HepG2 (cell line): ENCODE results near the gene TMEM63C. TPM values are rescaled to one million over a fixed set of nuclear protein-coding genes. Genes with fewer than 3 reads are reported as not detected.

ENCODE experiments used
- ATAC-seq: fragments of 200-7000 bp; cut with Tn5 transposase; 3 replicates; pipeline ENCODE4 v1.9.1; 2020; ENCODE audit warnings: mild to moderate bottlenecking, moderate library complexity
- BruUV-seq: library from RNA; stranded (reverse); fragments of 400-500 nt; replicated peaks from 2 replicates; lab custom pipeline; 2021; lab: Mats Ljungman, UMichigan
- CTCF ChIA-PET: fragments of 300-600 bp; formaldehyde crosslinking; extraction: SDS; loops from one replicate; lab custom pipeline; 2021; ENCODE audit warnings: low total read pairs, inconsistent platforms, low intra/inter-chr PET ratio; lab: Yijun Ruan, JAX
- POLR2A ChIA-PET: fragments of 350-600 bp; sonication (Branson Sonifier 250); formaldehyde crosslinking; loops from one replicate; lab custom pipeline; 2020; ENCODE audit warnings: antibody characterized with exemption, inconsistent platforms; lab: Yijun Ruan, JAX
- DNase-seq: peaks from one replicate; pipeline ENCODE4 v3.0.0-alpha.2; 2015; ENCODE audit warnings: low spot score
- FAIRE-seq: peaks from 3 replicates; lab custom pipeline; 2011; peaks lifted over from hg19 to GRCh38; lab: Jason Lieb, UNC
- H2AFZ ChIP-seq: one replicate; pipeline ENCODE4 v1.6.1; 2011; ENCODE audit warnings: low read length, inconsistent platforms
- H3K27ac ChIP-seq: fragments of 300-600 bp; 3 replicates; pipeline ENCODE4 v1.8.0; 2011; ENCODE audit warnings: mixed run types, mild to moderate bottlenecking, mixed read lengths, low read length, inconsistent platforms; ENCODE audit not compliant: insufficient read depth; ENCODE audit errors: extremely low read length
- H3K27me3 ChIP-seq, 2 experiments: fragments of 200-600 bp in 1 of 2; 2 replicates in 1 of 2; 3 replicates in 1 of 2; pipeline versions ENCODE4 v1.6.0 to v1.8.0; 2011; ENCODE audit warnings: low read length in 2 of 2, mild to moderate bottlenecking in 2 of 2, moderate library complexity in 2 of 2, inconsistent platforms in 1 of 2; ENCODE audit not compliant: insufficient read depth in 2 of 2, control insufficient read depth in 1 of 2
- H3K36me3 ChIP-seq, 2 experiments: fragments of 200-600 bp in 1 of 2; replicated peaks in 1 of 2; 2 replicates in 1 of 2; 3 replicates in 1 of 2; pipeline versions ENCODE4 v1.5.1 to v1.8.0; 2011; ENCODE audit warnings: low read length in 2 of 2, inconsistent platforms in 1 of 2; ENCODE audit not compliant: insufficient read depth in 2 of 2, control insufficient read depth in 1 of 2
- H3K4me1 ChIP-seq: 2 replicates; pipeline ENCODE4 v1.5.1; 2012; ENCODE audit warnings: low read length, inconsistent platforms; ENCODE audit not compliant: insufficient read depth
- H3K4me2 ChIP-seq: 2 replicates; pipeline ENCODE4 v1.6.0; 2011; ENCODE audit warnings: low read depth, low read length, inconsistent platforms
- H3K4me3 ChIP-seq, 3 experiments: fragments of 200-600 bp in 1 of 3; sonication (generic), shearing (Covaris generic) in 1 of 3; replicated peaks in 1 of 3; 2 replicates each; pipeline ENCODE4 v1.5.1; 2011 to 2016; ENCODE audit warnings: low read length in 3 of 3, inconsistent platforms in 2 of 3, low read depth in 2 of 3, mild to moderate bottlenecking in 2 of 3, control low read depth in 1 of 3, mixed read lengths in 1 of 3; ENCODE audit not compliant: insufficient read depth in 1 of 3
- H3K79me2 ChIP-seq: one replicate; pipeline ENCODE4 v1.6.1; 2011; ENCODE audit warnings: low read length, inconsistent platforms; ENCODE audit not compliant: insufficient read depth
- H3K9ac ChIP-seq: 2 replicates; pipeline ENCODE4 v1.6.0; 2011; ENCODE audit warnings: mild to moderate bottlenecking, low read depth, low read length, inconsistent platforms; ENCODE audit not compliant: insufficient read depth
- H3K9me3 ChIP-seq: 2 replicates; pipeline ENCODE4 v1.5.1; 2012; ENCODE audit warnings: mild to moderate bottlenecking, low read length
- H4K20me1 ChIP-seq: 2 replicates; pipeline ENCODE4 v1.6.0; 2011; ENCODE audit warnings: inconsistent platforms, mild to moderate bottlenecking, low read length, moderate library complexity; ENCODE audit not compliant: insufficient read depth
- ARID2 ChIP-seq: sonication (generic); formaldehyde crosslinking; IDR thresholded peaks from 2 replicates; pipeline ENCODE4 v1.8.1; 2022; ENCODE audit warnings: mild to moderate bottlenecking, missing genetic modification reagents, borderline replicate concordance
- ARID3A ChIP-seq: IDR thresholded peaks from 2 replicates; pipeline ENCODE4 v1.6.1; 2012; ENCODE audit warnings: low read depth, low read length, improper control_type of control experiment
- ATF6 ChIP-seq: sonication (generic); formaldehyde crosslinking; conservative IDR thresholded peaks from 2 replicates; pipeline ENCODE4 v1.4.0; 2020; ENCODE audit warnings: missing genetic modification reagents
- ELF4 ChIP-seq: sonication (generic); formaldehyde crosslinking; IDR thresholded peaks from 2 replicates; pipeline ENCODE4 v1.5.0; 2020; ENCODE audit warnings: missing genetic modification reagents, mild to moderate bottlenecking, moderate library complexity, borderline replicate concordance
- FOXK2 ChIP-seq: fragments of 450-650 bp; IDR thresholded peaks from 2 replicates; pipeline ENCODE4 v1.6.1; 2016
- GRHL1 ChIP-seq: sonication (generic); formaldehyde crosslinking; conservative IDR thresholded peaks from 2 replicates; pipeline ENCODE4 v1.8.0; 2022; ENCODE audit warnings: missing genetic modification reagents
- MEF2D ChIP-seq: sonication (generic); formaldehyde crosslinking; IDR thresholded peaks from 2 replicates; pipeline ENCODE4 v1.5.1; 2020; ENCODE audit warnings: mild to moderate bottlenecking, missing genetic modification reagents
- NCOA1 ChIP-seq: sonication (generic); formaldehyde crosslinking; IDR thresholded peaks from 2 replicates; pipeline ENCODE4 v1.9.0; 2021; ENCODE audit warnings: missing genetic modification reagents
- NFATC3 ChIP-seq: sonication (generic); formaldehyde crosslinking; IDR thresholded peaks from 2 replicates; pipeline ENCODE4 v1.5.1; 2020; ENCODE audit warnings: mild to moderate bottlenecking, missing genetic modification reagents
- PHB2 ChIP-seq: fragments of 450-650 bp; IDR thresholded peaks from 2 replicates; pipeline ENCODE4 v1.6.1; 2018; ENCODE audit not compliant: partially characterized antibody
- USF2 ChIP-seq, 2 experiments: sonication (generic) in 1 of 2; formaldehyde crosslinking in 1 of 2; IDR thresholded peaks; 2 replicates each; pipeline versions ENCODE4 v1.5.1 to v1.6.1; 2011 to 2020; ENCODE audit warnings: borderline replicate concordance in 1 of 2, low read depth in 1 of 2, low read length in 1 of 2, mild to moderate bottlenecking in 1 of 2, missing genetic modification reagents in 1 of 2, moderate library complexity in 1 of 2
- ZFP62 ChIP-seq: sonication (generic); formaldehyde crosslinking; IDR thresholded peaks from 2 replicates; pipeline ENCODE4 v1.4.0; 2020; ENCODE audit warnings: missing genetic modification reagents
- ZGPAT ChIP-seq: IDR thresholded peaks from 2 replicates; pipeline ENCODE4 v1.6.1; 2016; ENCODE audit warnings: mild to moderate bottlenecking
- WGBS: methylation state at CpG from one replicate; pipeline ENCODE4 v1.1.6; 2017; ENCODE audit warnings: low lambda C conversion rate; 5-methylcytosine and 5-hydroxymethylcytosine counted together
- in situ Hi-C: cut with HindIII; loops from 2 replicates; pipeline ENCODE4 v1.10.0; 2017; ENCODE audit warnings: low pct_unique_long_range_greater_than_20kb; ENCODE audit not compliant: extremely low pct_ligation_motif_present
- intact Hi-C: fragments of 100-400 bp; cut with micrococcal nuclease; formaldehyde crosslinking; loops from one replicate; pipeline ENCODE4 v1.10.0; 2022; ENCODE audit not compliant: unreplicated experiment
- polyA plus RNA-seq, 8 experiments: library from polyadenylated mRNA; depleted of rRNA in 3 of 8; stranded (reverse) in 7 of 8; unstranded in 1 of 8; fragments of >200 nt; fragmentation: Illumina TruSeq in 4 of 8; extraction: Trizol in 4 of 8; gene quantifications; 2 replicates each; pipeline versions ENCODE4 v1.2.1 to v1.2.3, GENCODE V29; 2011 to 2016; ENCODE audit warnings: low read depth in 4 of 8, missing spikeins in 1 of 8, mixed read lengths in 1 of 8; ENCODE audit not compliant: insufficient read depth in 1 of 8
- total RNA-seq, 5 experiments: library from RNA; depleted of rRNA; stranded (reverse); fragments of >200 nt; fragmentation: Illumina TruSeq; extraction: Trizol; gene quantifications; 2 replicates each; pipeline ENCODE4 v1.2.3, GENCODE V29; 2016; ENCODE audit warnings: low read depth in 1 of 5

TMEM63C gene
- total and polyA plus RNA-seq, 2 of the 13 experiments (the other 11 are each of a cell fraction or from before 2014, with no cell fraction given): 0.17 to 0.27 TPM

GRCh38 chr14:77199590-77199989, 18.0 kb downstream of the TMEM63C start (continued):
- TF ChIP-seq ARID3A (no peak), ATF6 (CRISPR knock-in tag) (no peak), ELF4 (CRISPR knock-in tag) (no peak)

- ATAC-seq (no peak), FAIRE-seq (no peak), DNase-seq (no peak)
- Histone ChIP-seq H4K20me1 (no peaks in the 10 kb centered on the region), H2AFZ (no peak overlapping the region), H3K36me3 (no peaks in the 10 kb centered on the region), H3K9me3 (no peaks in the 10 kb centered on the region), H3K27me3 (no peaks in the 10 kb centered on the region; a peak in 1 of 5 replicates), H3K4me3 (no peak overlapping the region), H3K27ac (no peak overlapping the region), H3K79me2 (no peaks in the 10 kb centered on the region), H3K9ac (no peak overlapping the region), H3K4me2 (no peak overlapping the region), H3K4me1 (no peaks in the 10 kb centered on the region)
- ChIA-PET POLR2A (no interaction called here), CTCF (no interaction called here)
- BruUV-seq: no TSS peak
- 11% methylated on average over 4 of the region's 7 CpGs for WGBS
- intact Hi-C loops (no loop called here), in situ Hi-C loops (no loop called here)
- TF ChIP-seq MEF2D (CRISPR knock-in tag) (no peak), USF2 (IDR thresholded peaks at IDR 0.05; ENCODE audit: low read depth, low read length) (no peak), USF2 (CRISPR knock-in tag; IDR thresholded peaks at IDR 0.05; ENCODE audit: borderline replicate concordance) (no peak), NCOA1 (CRISPR knock-in tag) (no peak), ZFP62 (no peak), FOXK2 (no peak), NFATC3 (CRISPR knock-in tag) (no peak), PHB2 (no peak), ARID2 (CRISPR knock-in tag) (no peak), GRHL1 (no peak), ZGPAT (CRISPR knock-in tag) (no peak)
Observed at GRCh38 chr14:77200406-77200985, 18.9 kb downstream of the TMEM63C start.
